Endodermal cell (in vitro differentiated cells): ENCODE results near the gene SDK1. TPM values are rescaled to one million over a fixed set of nuclear protein-coding genes. Genes with fewer than 3 reads are reported as not detected.

Source experiments
- DNase-seq: peaks from one replicate; pipeline ENCODE4 v3.0.0-alpha.2; 2017
- H3K27ac ChIP-seq: 2 replicates; pipeline ENCODE4 v1.5.1; 2013; ENCODE audit warnings: mild to moderate bottlenecking, low read depth, low read length, moderate library complexity
- H3K27me3 ChIP-seq: 2 replicates; pipeline ENCODE4 v1.6.1; 2013; ENCODE audit warnings: mild to moderate bottlenecking, low read length, moderate library complexity; ENCODE audit not compliant: insufficient read depth, control insufficient read depth, poor library complexity, severe bottlenecking
- H3K36me3 ChIP-seq: 2 replicates; pipeline ENCODE4 v1.7.0; 2013; ENCODE audit warnings: mild to moderate bottlenecking, low read length, moderate library complexity; ENCODE audit not compliant: control insufficient read depth, insufficient read depth
- H3K4me1 ChIP-seq: one replicate; pipeline ENCODE4 v1.7.0; 2013; ENCODE audit warnings: low read length; ENCODE audit not compliant: control insufficient read depth, insufficient read depth
- H3K4me3 ChIP-seq: 2 replicates; pipeline ENCODE4 v1.5.1; 2013; ENCODE audit warnings: mild to moderate bottlenecking, low read length, moderate library complexity
- H3K9ac ChIP-seq: 2 replicates; pipeline ENCODE4 v1.6.1; 2013; ENCODE audit warnings: mild to moderate bottlenecking, low read length, moderate library complexity; ENCODE audit not compliant: poor library complexity, severe bottlenecking; ENCODE audit errors: extremely low read depth
- H3K9me3 ChIP-seq: 2 replicates; pipeline ENCODE4 v1.6.1; 2013; ENCODE audit warnings: mild to moderate bottlenecking, low read length, moderate library complexity; ENCODE audit not compliant: control insufficient read depth
- H3K27ac Mint-ChIP-seq: 2 replicates; pipeline ENCODE4 v1.8.0; 2020; ENCODE audit warnings: mixed read lengths
- H3K27me3 Mint-ChIP-seq: 2 replicates; pipeline ENCODE4 v1.8.0; 2021; ENCODE audit warnings: mild to moderate bottlenecking, mixed read lengths; ENCODE audit not compliant: insufficient read depth
- H3K36me3 Mint-ChIP-seq: 2 replicates; pipeline ENCODE4 v1.8.0; 2020; ENCODE audit warnings: low read depth, mixed read lengths
- H3K4me1 Mint-ChIP-seq: 2 replicates; pipeline ENCODE4 v1.8.0; 2020; ENCODE audit warnings: mixed read lengths
- H3K4me3 Mint-ChIP-seq: 2 replicates; pipeline ENCODE4 v1.8.0; 2020; ENCODE audit warnings: mild to moderate bottlenecking, moderate library complexity, mixed read lengths
- H3K9me3 Mint-ChIP-seq: 2 replicates; pipeline ENCODE4 v1.8.0; 2020; ENCODE audit warnings: mild to moderate bottlenecking, mixed read lengths
- CTCF ChIP-seq: fragments of 200-600 bp; sonication (generic); conservative IDR thresholded peaks from 2 replicates; pipeline ENCODE4 v1.5.0; 2021; ENCODE audit warnings: antibody characterized with exemption, mild to moderate bottlenecking
- WGBS, 2 experiments: methylation state at CpG; one replicate each; pipeline versions ENCODE4 v1.1.5 to v1.1.7; 2013; ENCODE audit warnings: missing lambda C conversion rate in 2 of 2, mixed read lengths in 1 of 2; ENCODE audit not compliant: insufficient coverage in 1 of 2, insufficient read length in 1 of 2; 5-methylcytosine and 5-hydroxymethylcytosine counted together
- total RNA-seq, 2 donors: library from RNA; stranded (reverse); fragmentation: NEBNext Ultra II Directional in 1 of 2; extraction: Animal tissue kit (Norgen Biotek cat#: 25700) in 1 of 2; gene quantifications; 2 replicates in 1 of 2; 3 replicates in 1 of 2; pipeline ENCODE4 v1.2.1, GENCODE V29; 2021

The SDK1 gene
- total RNA-seq, 2 donors from 2014 or later: 22.7 to 23.1 TPM

- DNase-seq: no peak
These were observed 858.1 kb downstream of the SDK1 start for GRCh38 chr7:4159154-4159501.

GRCh38 chr7:4159761-4160554 lies 858.9 kb downstream of the SDK1 start:
- Histone ChIP-seq H3K4me1 (no peaks in the 10 kb centered on the region), H3K27ac (no peak overlapping the region), H3K27me3 (no peaks in the 10 kb centered on the region), H3K9me3 (no peaks in the 10 kb centered on the region), H3K36me3 (no peaks in the 10 kb centered on the region), H3K4me3 (no peak overlapping the region), H3K9ac (no peak overlapping the region)
- TF ChIP-seq CTCF: peak; percentile 56
- no peaks in the 10 kb centered on the region for H3K27me3 Mint-ChIP-seq
- H3K4me3 Mint-ChIP-seq: no peak overlapping the region
- H3K9me3 Mint-ChIP-seq: no peaks in the 10 kb centered on the region
- H3K4me1 Mint-ChIP-seq: no peaks in the 10 kb centered on the region
- 81 to 90% methylated on average over 5 to 6 of the region's 6 CpGs for WGBS, 2 experiments
- DNase-seq: no peak
- no peaks in the 10 kb centered on the region for H3K36me3 Mint-ChIP-seq
- no peak overlapping the region for H3K27ac Mint-ChIP-seq

More at GRCh38 chr7:4159154-4159501, 858.1 kb downstream of the SDK1 start:
- no peaks in the 10 kb centered on the region for H3K27me3 ChIP-seq
- H3K4me1 ChIP-seq: no peaks in the 10 kb centered on the region
- Mint-ChIP-seq H3K27ac (no peak overlapping the region), H3K4me1 (no peaks in the 10 kb centered on the region), H3K9me3 (no peaks in the 10 kb centered on the region), H3K27me3 (no peaks in the 10 kb centered on the region), H3K4me3 (no peak overlapping the region), H3K36me3 (no peaks in the 10 kb centered on the region)
- 91 to 96% methylated on average over 3 to 5 of the region's 5 CpGs for WGBS, 2 experiments
- TF ChIP-seq CTCF: no peak
- H3K36me3 ChIP-seq: no peaks in the 10 kb centered on the region
- H3K9ac ChIP-seq: no peak overlapping the region
- no peak overlapping the region for H3K4me3 ChIP-seq
- H3K9me3 ChIP-seq: no peaks in the 10 kb centered on the region
- H3K27ac ChIP-seq: peak overlapping the region; percentile 38

- Histone ChIP-seq H3K9me3 (no peaks in the 10 kb centered on the region), H3K4me1 (no peaks in the 10 kb centered on the region), H3K27me3 (no peaks in the 10 kb centered on the region), H3K27ac (no peak overlapping the region), H3K36me3 (no peaks in the 10 kb centered on the region), H3K9ac (no peak overlapping the region), H3K4me3 (no peak overlapping the region)
- Mint-ChIP-seq H3K9me3 (no peaks in the 10 kb centered on the region), H3K36me3 (no peaks in the 10 kb centered on the region), H3K27ac (no peak overlapping the region), H3K27me3 (no peaks in the 10 kb centered on the region), H3K4me1 (no peaks in the 10 kb centered on the region), H3K4me3 (no peak overlapping the region)
- WGBS, 2 experiments: 91 to 93% methylated on average over 9 to 14 of the region's 14 CpGs
- no peak for TF ChIP-seq CTCF
- no peak for DNase-seq
These were observed 862.0 kb downstream of the SDK1 start for GRCh38 chr7:4162884-4163564.
